H9 (cell line): ENCODE results near the gene KLK13. TPM values are rescaled to one million over a fixed set of nuclear protein-coding genes. Genes with fewer than 3 reads are reported as not detected.

ENCODE experiments used
- DNase-seq: peaks from one replicate; pipeline ENCODE4 v3.0.0-alpha.2; 2017
- H2AFZ ChIP-seq: one replicate; pipeline ENCODE4 v1.6.1; 2013; ENCODE audit warnings: mild to moderate bottlenecking, low read length, control low read depth, moderate library complexity
- H2AK5ac ChIP-seq: 2 replicates; pipeline ENCODE4 v1.6.1; 2013; ENCODE audit warnings: low read length, control low read depth, mixed read lengths; ENCODE audit not compliant: insufficient read length
- H2BK120ac ChIP-seq: one replicate; pipeline ENCODE4 v1.6.1; 2013; ENCODE audit warnings: low read depth, mild to moderate bottlenecking, low read length, control low read depth, inconsistent platforms; ENCODE audit not compliant: poor library complexity, severe bottlenecking
- H2BK12ac ChIP-seq: 2 replicates; pipeline ENCODE4 v1.6.1; 2013; ENCODE audit warnings: low read length, control low read depth, mixed read lengths, low read depth; ENCODE audit not compliant: insufficient read length
- H2BK15ac ChIP-seq: 2 replicates; pipeline ENCODE4 v1.6.1; 2013; ENCODE audit warnings: low read depth, low read length, control low read depth
- H2BK20ac ChIP-seq: one replicate; pipeline ENCODE4 v1.6.1; 2013; ENCODE audit warnings: low read depth, mild to moderate bottlenecking, low read length, control low read depth, inconsistent platforms; ENCODE audit not compliant: poor library complexity, severe bottlenecking
- H2BK5ac ChIP-seq: 2 replicates; pipeline ENCODE4 v1.6.1; 2013; ENCODE audit warnings: low read length, control low read depth, mixed read lengths; ENCODE audit not compliant: insufficient read length
- H3K14ac ChIP-seq: 2 replicates; pipeline ENCODE4 v1.6.1; 2013; ENCODE audit warnings: low read length, control low read depth; ENCODE audit not compliant: insufficient read depth
- H3K18ac ChIP-seq: 2 replicates; pipeline ENCODE4 v1.6.1; 2013; ENCODE audit warnings: low read depth, mild to moderate bottlenecking, mixed read lengths, low read length, control low read depth; ENCODE audit not compliant: insufficient read length
- H3K23ac ChIP-seq: 2 replicates; pipeline ENCODE4 v1.6.1; 2013; ENCODE audit warnings: low read length, control low read depth, mixed read lengths, low read depth; ENCODE audit not compliant: insufficient read length
- H3K23me2 ChIP-seq: 2 replicates; pipeline ENCODE4 v1.6.1; 2013; ENCODE audit warnings: low read depth, mild to moderate bottlenecking, mixed read lengths, low read length, control low read depth; ENCODE audit not compliant: insufficient read length, poor library complexity, severe bottlenecking
- H3K27ac ChIP-seq: 2 replicates; pipeline ENCODE4 v1.5.1; 2013; ENCODE audit warnings: low read length, control low read depth, mixed read lengths, low read depth; ENCODE audit not compliant: insufficient read length
- H3K27me3 ChIP-seq: 2 replicates; pipeline ENCODE4 v1.6.1; 2013; ENCODE audit warnings: low read length, control low read depth, inconsistent platforms; ENCODE audit not compliant: insufficient read depth
- H3K4ac ChIP-seq: 2 replicates; pipeline ENCODE4 v1.6.1; 2013; ENCODE audit warnings: low read depth, mild to moderate bottlenecking, control low read depth, inconsistent platforms, low read length, moderate library complexity
- H3K4me1 ChIP-seq: 2 replicates; pipeline ENCODE4 v1.6.1; 2013; ENCODE audit warnings: low read length, control low read depth, inconsistent platforms; ENCODE audit not compliant: insufficient read depth
- H3K4me2 ChIP-seq: 2 replicates; pipeline ENCODE4 v1.6.1; 2013; ENCODE audit warnings: low read length, control low read depth, mixed read lengths; ENCODE audit not compliant: insufficient read length, insufficient read depth
- H3K56ac ChIP-seq: 2 replicates; pipeline ENCODE4 v1.6.1; 2013; ENCODE audit warnings: low read depth, mild to moderate bottlenecking, mixed read lengths, low read length, control low read depth; ENCODE audit not compliant: insufficient read length
- H3K79me1 ChIP-seq: 2 replicates; pipeline ENCODE4 v1.6.1; 2013; ENCODE audit warnings: low read depth, mild to moderate bottlenecking, moderate library complexity, low read length, control low read depth, inconsistent platforms; ENCODE audit not compliant: insufficient read depth, poor library complexity, severe bottlenecking
- H3K79me2 ChIP-seq: 2 replicates; pipeline ENCODE4 v1.6.1; 2013; ENCODE audit warnings: low read length, control low read depth, inconsistent platforms; ENCODE audit not compliant: insufficient read depth
- H3K9ac ChIP-seq: 2 replicates; pipeline ENCODE4 v1.6.1; 2013; ENCODE audit warnings: low read length, control low read depth, mixed read lengths; ENCODE audit not compliant: insufficient read length; ENCODE audit errors: extremely low read depth
- H3K9me3 ChIP-seq: one replicate; pipeline ENCODE4 v1.6.1; 2013; ENCODE audit warnings: low read depth, low read length, inconsistent platforms; ENCODE audit not compliant: control insufficient read depth
- H3T11ph ChIP-seq: one replicate; pipeline ENCODE4 v1.6.1; 2013; ENCODE audit warnings: mild to moderate bottlenecking, low read length, control low read depth, inconsistent platforms
- H4K20me1 ChIP-seq: one replicate; pipeline ENCODE4 v1.6.1; 2013; ENCODE audit not compliant: control insufficient read depth, insufficient read length, insufficient read depth
- H4K5ac ChIP-seq: 2 replicates; pipeline ENCODE4 v1.6.1; 2013; ENCODE audit warnings: low read depth, mild to moderate bottlenecking, mixed read lengths, low read length, control low read depth; ENCODE audit not compliant: insufficient read length
- H4K8ac ChIP-seq: replicated peaks from 2 replicates; pipeline ENCODE4 v1.6.1; 2013; ENCODE audit warnings: low read length, control low read depth, mixed read lengths, low read depth; ENCODE audit not compliant: insufficient read length
- H4K91ac ChIP-seq: 2 replicates; pipeline ENCODE4 v1.6.1; 2013; ENCODE audit warnings: low read depth, mild to moderate bottlenecking, moderate library complexity, mixed read lengths, low read length, control low read depth; ENCODE audit not compliant: insufficient read length
- H3K27ac Mint-ChIP-seq, 3 experiments: 2 replicates in 2 of 3; 3 replicates in 1 of 3; pipeline ENCODE4 v1.8.0; 2020 to 2021; ENCODE audit warnings: mixed read lengths in 3 of 3, mild to moderate bottlenecking in 1 of 3, moderate library complexity in 1 of 3
- H3K27me3 Mint-ChIP-seq: 2 replicates; pipeline ENCODE4 v1.8.0; 2021; ENCODE audit warnings: low read depth, mild to moderate bottlenecking, moderate library complexity, mixed read lengths
- H3K36me3 Mint-ChIP-seq, 3 experiments: 2 replicates in 2 of 3; 3 replicates in 1 of 3; pipeline ENCODE4 v1.8.0; 2020 to 2021; ENCODE audit warnings: low read depth in 3 of 3, mixed read lengths in 3 of 3; ENCODE audit not compliant: insufficient read depth in 1 of 3
- H3K4me1 Mint-ChIP-seq, 2 experiments: 2 replicates each; pipeline ENCODE4 v1.8.0; 2020; ENCODE audit warnings: mixed read lengths in 2 of 2
- H3K4me3 Mint-ChIP-seq, 2 experiments: 2 replicates in 1 of 2; 3 replicates in 1 of 2; pipeline ENCODE4 v1.8.0; 2020 to 2021; ENCODE audit warnings: mild to moderate bottlenecking in 2 of 2, mixed read lengths in 2 of 2, moderate library complexity in 1 of 2
- H3K9me3 Mint-ChIP-seq, 2 experiments: 2 replicates in 1 of 2; 3 replicates in 1 of 2; pipeline ENCODE4 v1.8.0; 2020; ENCODE audit warnings: mild to moderate bottlenecking in 2 of 2, mixed read lengths in 2 of 2, moderate library complexity in 1 of 2
- CTCF ChIP-seq: fragments of 200-600 bp; sonication (generic); conservative IDR thresholded peaks from 3 replicates; pipeline ENCODE4 v1.8.0; 2021; ENCODE audit warnings: antibody characterized with exemption, mild to moderate bottlenecking
- total RNA-seq: library from RNA; stranded (reverse); gene quantifications from 2 replicates; pipeline ENCODE4 v1.2.1, GENCODE V29; 2021

Gene KLK13
- total RNA-seq, 1 experiment from 2014 or later: 4.2 TPM

- Histone ChIP-seq H3K23me2 (no peaks in the 10 kb centered on the region), H4K8ac (no peak overlapping the region), H3K9ac (no peak overlapping the region), H4K91ac (no peak overlapping the region), H3K14ac (no peak overlapping the region), H3K4ac (no peak overlapping the region), H2BK12ac (no peak overlapping the region), H2BK20ac (no peak overlapping the region), H3K27ac (no peak overlapping the region), H3K23ac (no peak overlapping the region), H4K5ac (no peak overlapping the region), H2BK15ac (no peak overlapping the region), H3K27me3 (no peaks in the 10 kb centered on the region), H2AK5ac (no peak overlapping the region), H3K4me1 (peaks cover 3% of the 10 kb centered on the region; the same call in 1 of the 2 replicates), H3K56ac (no peak overlapping the region), H2BK5ac (no peak overlapping the region), H3T11ph (no peak overlapping the region), H3K4me2 (no peak overlapping the region), H3K9me3 (no peaks in the 10 kb centered on the region), H2BK120ac (no peak overlapping the region), H3K18ac (no peak overlapping the region), H3K79me1 (no peaks in the 10 kb centered on the region), H4K20me1 (no peaks in the 10 kb centered on the region), H2AFZ (no peak overlapping the region), H3K79me2 (no peaks in the 10 kb centered on the region)
- Mint-ChIP-seq H3K4me1 (peaks cover 10 to 19% of the 10 kb centered on the region in 2 experiments), H3K9me3 (no peaks in the 10 kb centered on the region; a peak in 1 of 5 replicates), H3K27ac (no peak overlapping the region), H3K4me3 (no peak overlapping the region), H3K36me3 (no peaks in the 10 kb centered on the region), H3K27me3 (peaks cover 2% of the 10 kb centered on the region)
- DNase-seq: no peak
- TF ChIP-seq CTCF: no peak
Observed at GRCh38 chr19:51055866-51056265, 9.0 kb downstream of the KLK13 start.
